H1 (cell line): ENCODE measurements around the gene SHTN1. TPM values are rescaled to one million over a fixed set of nuclear protein-coding genes. Genes with fewer than 3 reads are reported as not detected.
A peak's percentile ranks its signal among the peaks of the same experiment; 100 is the strongest.

ENCODE experiments used
- CTCF ChIA-PET: fragments of 300-600 bp; sonication (Branson Sonifier 250); formaldehyde crosslinking; loops from one replicate; lab custom pipeline; 2021; ENCODE audit not compliant: partially characterized antibody; lab: Charles Lee
- POLR2A ChIA-PET: fragments of 300-600 bp; sonication (Branson Sonifier 250); formaldehyde crosslinking; loops from one replicate; lab custom pipeline; 2021; ENCODE audit warnings: inconsistent platforms; ENCODE audit not compliant: partially characterized antibody; lab: Charles Lee
- DNase-seq, 2 experiments: peaks; one replicate each; pipeline versions ENCODE4 v3.0.0 to v3.0.0-alpha.2; 2010 to 2022; ENCODE audit warnings: low spot score in 2 of 2, low read depth in 1 of 2, mixed read lengths in 1 of 2
- FAIRE-seq: peaks from 2 replicates; lab custom pipeline; 2011; peaks lifted over from hg19 to GRCh38; lab: Jason Lieb, UNC
- H2AFZ ChIP-seq: 2 replicates; pipeline ENCODE4 v1.8.1; 2012; ENCODE audit warnings: low read length, inconsistent platforms
- H2AK5ac ChIP-seq: 2 replicates; pipeline ENCODE4 v1.6.1; 2013; ENCODE audit warnings: low read depth, low read length
- H2BK120ac ChIP-seq: replicated peaks from 2 replicates; pipeline ENCODE3; 2013; ENCODE audit warnings: low read depth, low read length, inconsistent platforms
- H2BK12ac ChIP-seq: 2 replicates; pipeline ENCODE4 v1.6.1; 2013; ENCODE audit warnings: low read depth, low read length
- H2BK15ac ChIP-seq: 2 replicates; pipeline ENCODE4 v1.6.1; 2013; ENCODE audit warnings: low read length
- H2BK20ac ChIP-seq: 2 replicates; pipeline ENCODE4 v1.6.1; 2013; ENCODE audit warnings: low read length
- H2BK5ac ChIP-seq: 2 replicates; pipeline ENCODE4 v1.6.1; 2013; ENCODE audit warnings: low read depth, low read length
- H3K14ac ChIP-seq: 2 replicates; pipeline ENCODE4 v1.6.1; 2013; ENCODE audit warnings: inconsistent platforms; ENCODE audit not compliant: insufficient read length
- H3K18ac ChIP-seq: 2 replicates; pipeline ENCODE4 v1.6.1; 2013; ENCODE audit warnings: low read length; ENCODE audit errors: extremely low read depth
- H3K23ac ChIP-seq: 2 replicates; pipeline ENCODE4 v1.6.1; 2013; ENCODE audit warnings: inconsistent platforms; ENCODE audit not compliant: insufficient read length
- H3K23me2 ChIP-seq: 2 replicates; pipeline ENCODE4 v1.6.1; 2013; ENCODE audit warnings: low read depth, low read length
- H3K27ac ChIP-seq: 2 replicates; pipeline ENCODE4 v1.6.1; 2011; ENCODE audit warnings: low read depth, low read length, inconsistent platforms
- H3K27me3 ChIP-seq, 4 experiments: replicated peaks in 1 of 4; 1 replicate in 1 of 4; 2 replicates in 3 of 4; pipeline versions ENCODE4 v1.6.1 to v1.8.1; 2011 to 2013; ENCODE audit warnings: low read length in 3 of 4, mild to moderate bottlenecking in 3 of 4, inconsistent platforms in 2 of 4, mixed read lengths in 2 of 4, moderate library complexity in 1 of 4; ENCODE audit not compliant: control insufficient read depth in 3 of 4, insufficient read depth in 3 of 4; ENCODE audit errors: extremely low read depth in 1 of 4
- H3K36me3 ChIP-seq, 4 experiments: 2 replicates each; pipeline versions ENCODE4 v1.6.1 to v1.8.1; 2011 to 2013; ENCODE audit warnings: mild to moderate bottlenecking in 4 of 4, low read length in 3 of 4, moderate library complexity in 2 of 4, control low read depth in 1 of 4, inconsistent platforms in 1 of 4; ENCODE audit not compliant: insufficient read depth in 4 of 4, control insufficient read depth in 2 of 4
- H3K4ac ChIP-seq: replicated peaks from 2 replicates; pipeline ENCODE3; 2013; ENCODE audit warnings: low read length, low read depth, mixed read lengths, inconsistent platforms; ENCODE audit not compliant: insufficient read length
- H3K4me1 ChIP-seq, 4 experiments: replicated peaks in 1 of 4; 1 replicate in 1 of 4; 2 replicates in 3 of 4; pipeline versions ENCODE4 v1.6.1 to v1.8.1; 2011 to 2013; ENCODE audit warnings: low read length in 3 of 4, inconsistent platforms in 2 of 4, mixed read lengths in 1 of 4; ENCODE audit not compliant: insufficient read depth in 4 of 4, control insufficient read depth in 3 of 4
- H3K4me2 ChIP-seq, 2 experiments: 2 replicates each; pipeline versions ENCODE4 v1.6.1 to v1.8.1; 2011 to 2013; ENCODE audit warnings: low read depth in 2 of 2, low read length in 2 of 2, control low read depth in 1 of 2, inconsistent platforms in 1 of 2, mild to moderate bottlenecking in 1 of 2; ENCODE audit not compliant: insufficient read depth in 1 of 2
- H3K4me3 ChIP-seq, 4 experiments: fragments of 200-600, 300-600 bp in 1 of 4; sonication (generic), shearing (Covaris generic), sonication (Bioruptor Twin) in 1 of 4; 2 replicates each; pipeline versions ENCODE4 v1.5.1 to v1.8.1; 2011 to 2016; ENCODE audit warnings: low read length in 4 of 4, low read depth in 3 of 4, control low read depth in 2 of 4, inconsistent platforms in 2 of 4, mild to moderate bottlenecking in 2 of 4, mixed read lengths in 1 of 4, moderate library complexity in 1 of 4; ENCODE audit not compliant: insufficient read depth in 2 of 4; ENCODE audit errors: extremely low read depth in 1 of 4
- H3K56ac ChIP-seq: replicated peaks from 2 replicates; pipeline ENCODE3; 2013; ENCODE audit warnings: low read depth, mild to moderate bottlenecking, mixed read lengths, low read length, inconsistent platforms; ENCODE audit not compliant: insufficient read length
- H3K79me1 ChIP-seq: 2 replicates; pipeline ENCODE4 v1.6.1; 2013; ENCODE audit warnings: low read depth, low read length, control low read depth
- H3K79me2 ChIP-seq, 2 experiments: 2 replicates each; pipeline versions ENCODE4 v1.6.1 to v1.8.1; 2012 to 2013; ENCODE audit warnings: low read length in 2 of 2, mild to moderate bottlenecking in 2 of 2, inconsistent platforms in 1 of 2; ENCODE audit not compliant: insufficient read depth in 2 of 2, control insufficient read depth in 1 of 2
- H3K9ac ChIP-seq, 4 experiments: replicated peaks in 1 of 4; 1 replicate in 1 of 4; 2 replicates in 3 of 4; pipeline versions ENCODE4 v1.6.1 to v1.8.1; 2011 to 2013; ENCODE audit warnings: low read depth in 3 of 4, low read length in 3 of 4, control low read depth in 2 of 4, mild to moderate bottlenecking in 2 of 4, moderate library complexity in 2 of 4, inconsistent platforms in 1 of 4; ENCODE audit errors: extremely low read depth in 1 of 4
- H3K9me3 ChIP-seq, 2 experiments: 2 replicates each; pipeline versions ENCODE4 v1.6.1 to v1.8.1; 2012 to 2013; ENCODE audit warnings: mild to moderate bottlenecking in 2 of 2, moderate library complexity in 2 of 2, control low read depth in 1 of 2, inconsistent platforms in 1 of 2, low read depth in 1 of 2, low read length in 1 of 2, mixed read lengths in 1 of 2; ENCODE audit not compliant: insufficient read depth in 2 of 2
- H4K20me1 ChIP-seq, 2 experiments: replicated peaks in 1 of 2; 2 replicates each; pipeline versions ENCODE3 to v1.8.1; 2011 to 2013; ENCODE audit warnings: inconsistent platforms in 2 of 2, low read length in 2 of 2, mild to moderate bottlenecking in 1 of 2; ENCODE audit not compliant: insufficient read depth in 2 of 2, control insufficient read depth in 1 of 2
- H4K5ac ChIP-seq: 2 replicates; pipeline ENCODE4 v1.6.1; 2013; ENCODE audit warnings: low read length, low read depth, mixed read lengths, inconsistent platforms; ENCODE audit not compliant: insufficient read length
- H4K8ac ChIP-seq: 2 replicates; pipeline ENCODE4 v1.8.0; 2013; ENCODE audit warnings: mild to moderate bottlenecking, moderate library complexity, low read length, inconsistent platforms; ENCODE audit not compliant: insufficient read depth; ENCODE audit errors: extremely low read depth
- H4K91ac ChIP-seq: replicated peaks from 2 replicates; pipeline ENCODE3; 2013; ENCODE audit warnings: low read length, mixed read lengths, inconsistent platforms; ENCODE audit not compliant: insufficient read length
- CTCF ChIP-seq, 3 experiments: IDR thresholded peaks; 1 replicate in 2 of 3; 2 replicates in 1 of 3; pipeline versions ENCODE4 v1.5.1 to v1.6.1; 2011; ENCODE audit warnings: low read length in 3 of 3, mild to moderate bottlenecking in 3 of 3, inconsistent platforms in 2 of 3, low read depth in 1 of 3, moderate library complexity in 1 of 3; ENCODE audit not compliant: insufficient read depth in 1 of 3; ENCODE audit errors: control extremely low read depth in 1 of 3
- E2F6 ChIP-seq: IDR thresholded peaks from 2 replicates; pipeline ENCODE4 v1.6.1; 2012; ENCODE audit warnings: inconsistent platforms
- RAD21 ChIP-seq, 2 experiments: IDR thresholded peaks in 1 of 2; conservative IDR thresholded peaks in 1 of 2; 2 replicates each; pipeline ENCODE4 v1.6.1; 2011; ENCODE audit warnings: low read depth in 2 of 2, low read length in 2 of 2, improper control_type of control experiment in 1 of 2, inconsistent platforms in 1 of 2, mild to moderate bottlenecking in 1 of 2, moderate library complexity in 1 of 2
- WGBS, 2 experiments: shearing (Covaris generic) in 1 of 2; methylation state at CpG; one replicate each; pipeline versions ENCODE4 v1.1.6 to v1.1.7; 2013 to 2015; ENCODE audit warnings: low lambda C conversion rate in 2 of 2, mixed read lengths in 2 of 2, inconsistent platforms in 1 of 2, low coverage in 1 of 2, missing lambda C conversion rate in 1 of 2; ENCODE audit not compliant: insufficient replicate concordance in 2 of 2, insufficient coverage in 1 of 2, insufficient read length in 1 of 2; ENCODE audit errors: extremely low coverage in 1 of 2, missing lambda C conversion rate in 1 of 2; 5-methylcytosine and 5-hydroxymethylcytosine counted together
- polyA plus RNA-seq, 7 experiments: library from polyadenylated mRNA; depleted of rRNA in 3 of 7; stranded (reverse) in 5 of 7; unstranded in 2 of 7; fragments of >200 nt in 5 of 7; fragments of 200-250 nt in 2 of 7; gene quantifications; 1 replicate in 5 of 7; 2 replicates in 1 of 7; 4 replicates in 1 of 7; pipeline versions ENCODE4 v1.2.1 to v1.2.3, GENCODE V29; 2011 to 2013; ENCODE audit warnings: missing spikeins in 2 of 7, mixed read lengths in 2 of 7
- total RNA-seq: library from RNA; stranded (reverse); fragmentation: NEBNext Ultra II Directional; extraction: Animal tissue kit (Norgen Biotek cat#: 25700); gene quantifications from 2 replicates; pipeline ENCODE4 v1.2.1, GENCODE V29; 2021

The SHTN1 gene
- total and polyA plus RNA-seq, 2 of the 8 experiments (the other 6 are each of a cell fraction or from before 2014, with no cell fraction given) = 3.3 to 12.7 TPM

- Histone ChIP-seq H2BK15ac (no peak overlapping the region), H3K36me3 (no peaks in the 10 kb centered on the region; a peak in 1 of 8 replicates), H3K79me1 (no peaks in the 10 kb centered on the region), H4K5ac (no peak overlapping the region), H3K27ac (no peak overlapping the region), H2BK20ac (no peak overlapping the region), H3K4me3 (no peak overlapping the region), H3K4me2 (no peak overlapping the region), H3K56ac (no peak overlapping the region), H4K8ac (no peak overlapping the region), H3K23me2 (peaks cover 10% of the 10 kb centered on the region; the same call in 1 of the 2 replicates), H3K9ac (no peak overlapping the region), H4K20me1 (no peaks in the 10 kb centered on the region), H3K14ac (no peak overlapping the region), H3K23ac (no peak overlapping the region), H3K79me2 (peaks cover 0 to 3% of the 10 kb centered on the region in 2 experiments; a peak in 1 of 4 replicates), H3K9me3 (no peaks in the 10 kb centered on the region; a peak in 1 of 4 replicates), H3K27me3 (peaks cover 0 to 7% (median 2%) of the 10 kb centered on the region in 4 experiments; a peak in 2 of 7 replicates), H2AFZ (no peak overlapping the region), H2AK5ac (no peak overlapping the region), H3K18ac (no peak overlapping the region), H4K91ac (no peak overlapping the region), H2BK5ac (no peak overlapping the region), H3K4ac (no peak overlapping the region), H2BK12ac (no peak overlapping the region), H2BK120ac (no peak overlapping the region), H3K4me1 (peaks cover 0 to 7% (median 1%) of the 10 kb centered on the region in 4 experiments; a peak in 5 of 7 replicates)
- no peak for TF ChIP-seq E2F6
- peak in 1 of 2 experiments; percentile 12; a peak in 1 of 4 replicates for TF ChIP-seq RAD21 (IDR thresholded peaks at IDR 0.05 in 1 of 2, conservative IDR thresholded peaks at IDR 0.05 in 1 of 2; ENCODE audit: low read depth in 2 of 2, low read length in 2 of 2)
- TF ChIP-seq CTCF (IDR thresholded peaks at IDR 0.05; ENCODE audit: control extremely low read depth in 1 of 3, insufficient read depth in 1 of 3, low read depth in 1 of 3, low read length in 3 of 3) = no peak
- CTCF ChIA-PET = interaction anchor here (0.5 to 1.8 kb wide), 3 partner anchors 9 to 134 kb away, joined by 3 to 5 read pairs (median 3); no protein-coding TSS in a partner anchor
- POLR2A ChIA-PET = no interaction called here
- 74% methylated on average over 2 of the region's 2 CpGs; no CpG with 5 or more reads in 1 of the 2 experiments for WGBS, 2 experiments
- DNase-seq (no peak), FAIRE-seq (no peak)
Observed at GRCh38 chr10:117000580-117000979, 4.4 kb downstream of the SHTN1 start.
